HS-27A (cell line): ENCODE results near the gene ADAMTS8.

ENCODE experiments used
- DNase-seq: peaks from one replicate; pipeline ENCODE4 v3.0.0-alpha.2; 2012; ENCODE audit warnings: low read depth, missing footprints

The ADAMTS8 gene

DNA sequence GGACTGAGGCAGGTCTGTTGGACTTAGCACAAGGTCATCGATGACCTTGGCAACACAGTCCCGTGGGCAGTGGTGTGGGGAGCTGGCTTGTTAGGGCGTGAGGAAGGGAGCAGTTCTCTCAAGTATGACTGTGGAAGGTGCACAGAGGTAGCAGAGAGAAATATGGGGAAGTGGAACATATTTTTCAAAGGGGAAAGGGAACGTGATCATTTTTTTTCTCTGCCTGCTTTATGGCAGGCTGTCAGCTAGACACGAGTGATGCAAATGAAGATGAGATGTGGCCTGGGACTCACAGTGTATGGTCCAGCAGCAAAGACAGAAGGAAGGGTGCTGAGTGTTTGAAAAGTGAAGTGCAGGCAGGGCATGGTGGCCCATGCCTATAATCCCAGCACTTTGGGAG is 30.6 kb downstream of the ADAMTS8 start:
- DNase-seq = no peak

DNA sequence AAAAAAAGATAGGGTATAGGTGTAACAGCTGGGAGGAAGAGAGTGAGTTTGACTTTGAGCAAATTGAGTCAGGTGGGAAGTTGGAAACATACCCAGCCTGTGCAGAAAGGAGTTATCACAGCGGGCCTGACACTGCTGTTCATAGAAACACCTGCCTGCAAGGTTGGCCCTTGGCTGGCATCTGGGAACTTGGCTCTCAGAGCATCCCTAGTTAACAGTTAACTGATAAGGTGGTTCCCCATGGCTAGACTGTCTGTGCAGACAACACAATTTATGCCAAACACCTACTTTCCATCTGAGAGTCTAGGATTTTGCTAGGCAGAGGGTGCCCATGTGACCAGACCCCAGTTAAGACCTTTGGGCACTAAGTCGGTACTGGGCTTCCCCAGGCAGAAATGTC is 31.4 kb downstream of the ADAMTS8 start:
- no peak for DNase-seq

DNA sequence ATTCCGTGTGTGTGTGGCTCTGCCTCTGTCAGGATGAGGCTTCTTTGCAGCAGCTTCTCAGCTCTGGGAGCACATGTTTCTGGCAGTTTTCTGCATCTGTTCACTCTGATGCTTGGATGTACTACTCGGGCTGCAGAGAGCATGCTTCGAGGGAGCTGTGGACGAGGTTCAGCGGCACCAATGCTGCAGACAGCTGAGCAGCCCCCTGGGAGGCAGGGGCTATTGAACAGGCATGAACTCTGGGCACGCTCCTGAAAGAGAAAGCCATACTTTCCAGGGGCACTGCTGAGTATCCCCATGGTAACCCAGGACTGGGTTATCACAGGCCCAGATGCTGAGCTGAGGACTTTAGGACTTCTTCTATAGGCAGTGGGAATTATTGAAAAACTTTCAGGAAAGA is 33.8 kb downstream of the ADAMTS8 start:
- DNase-seq = no peak

DNA sequence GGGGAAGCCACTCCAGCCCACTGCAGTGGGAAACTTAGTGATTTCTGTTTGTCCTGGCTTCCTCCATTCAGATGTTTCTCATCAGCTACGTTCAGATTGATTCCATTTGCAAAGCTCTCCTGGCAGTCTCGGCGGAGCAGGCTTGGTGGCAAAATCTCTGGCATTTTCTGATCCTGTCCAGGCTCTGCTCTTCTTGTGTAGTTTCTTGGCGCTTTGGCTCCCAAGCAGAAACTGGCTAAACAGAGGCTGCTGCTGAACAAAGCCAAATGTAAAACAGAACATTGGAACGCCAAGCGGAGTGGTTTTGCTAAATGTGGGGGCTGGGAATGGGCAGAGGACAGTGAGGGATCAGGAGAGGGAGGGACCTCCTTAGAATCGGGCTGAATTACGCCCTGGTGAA is 36.7 kb downstream of the ADAMTS8 start:
- DNase-seq = no peak

DNA sequence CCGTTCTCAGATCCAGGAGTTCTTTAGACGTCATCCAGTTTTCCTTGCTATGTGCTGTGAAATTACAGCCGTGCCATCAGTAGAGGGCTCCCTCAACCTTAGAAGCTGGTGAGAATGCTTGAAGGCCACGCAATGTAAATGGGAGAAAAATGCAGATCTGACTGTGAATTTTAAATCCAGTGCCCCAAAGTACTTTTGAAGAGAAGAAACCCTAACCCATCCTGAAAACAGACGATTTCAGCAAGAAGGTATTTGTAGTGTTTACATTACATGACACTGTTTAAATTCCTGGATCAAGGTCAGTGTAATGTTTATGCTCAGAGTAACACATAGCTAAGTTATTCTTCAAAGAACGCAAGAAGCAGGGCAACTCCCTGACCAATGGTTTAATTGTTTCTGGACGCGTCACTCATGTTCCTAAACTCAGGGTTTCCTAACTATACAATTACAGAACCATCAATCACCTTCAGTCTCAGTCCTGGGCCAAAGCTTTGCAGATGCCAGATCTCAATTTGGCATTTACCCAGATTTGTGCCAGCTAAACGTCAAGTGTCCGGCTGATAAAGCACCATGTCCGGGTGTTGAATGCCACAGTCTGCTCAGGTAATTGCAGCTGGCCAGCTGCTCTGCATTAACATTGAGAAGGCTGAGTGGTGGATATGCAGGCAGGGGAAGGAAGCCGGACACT is 38.2 kb downstream of the ADAMTS8 start:
- DNase-seq = no peak

DNA sequence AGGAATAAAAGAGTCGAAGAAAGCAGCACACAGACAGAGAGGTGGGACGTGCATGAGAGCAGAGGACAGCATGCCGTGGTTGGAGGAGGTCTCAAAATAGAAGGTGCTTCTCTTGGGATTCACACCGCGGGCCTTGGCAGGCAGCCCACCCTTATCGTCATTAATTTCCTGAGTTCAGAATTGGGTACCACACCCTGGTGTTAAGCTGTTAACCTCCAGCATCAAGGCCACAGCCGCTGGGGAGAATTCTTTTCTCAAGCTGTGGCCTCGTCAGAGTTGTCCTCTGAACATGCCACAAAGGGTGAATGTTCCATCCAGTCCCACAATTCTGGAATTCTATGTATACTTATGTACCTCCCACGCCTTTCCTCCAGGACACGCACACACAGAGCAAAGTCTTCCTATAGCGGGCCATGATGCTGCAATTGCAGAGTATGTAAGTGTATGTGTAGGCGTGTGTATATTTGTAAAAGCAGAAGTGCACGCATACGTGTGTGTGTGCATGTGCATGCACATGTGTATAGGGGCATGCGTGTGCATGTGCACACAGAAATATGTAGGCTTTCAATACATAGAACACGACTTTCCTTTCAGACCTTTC is 39.0 kb downstream of the ADAMTS8 start:
- no peak for DNase-seq

DNA sequence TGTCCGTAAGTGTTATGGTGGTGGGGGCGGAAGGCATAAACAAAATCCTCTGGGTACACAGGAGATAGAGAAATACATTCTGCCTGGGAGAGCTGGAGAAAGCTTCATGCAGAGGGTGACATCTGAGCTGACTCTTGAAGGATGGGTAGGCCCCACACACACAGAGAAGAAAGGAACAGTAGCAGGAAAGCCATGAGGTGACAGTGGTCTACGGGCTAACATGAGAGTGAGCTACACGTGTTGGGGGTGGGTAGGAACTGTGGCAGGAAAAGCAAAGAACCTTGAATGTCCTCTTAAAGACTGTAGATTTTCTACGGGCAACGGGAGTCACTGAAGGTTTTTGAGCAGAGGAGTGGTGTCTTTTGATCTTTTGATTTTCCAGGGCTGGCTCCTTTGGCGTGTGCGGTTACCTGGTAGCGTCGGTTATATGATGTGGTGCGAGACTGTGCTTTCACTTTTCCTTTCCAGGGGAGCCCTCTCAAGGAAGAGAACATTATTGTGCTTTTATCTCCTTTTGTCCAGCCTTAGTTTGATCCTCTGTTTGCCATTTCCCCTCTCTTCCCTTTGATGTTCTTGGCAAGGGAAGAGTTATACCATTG is 39.7 kb downstream of the ADAMTS8 start:
- no peak for DNase-seq

DNA sequence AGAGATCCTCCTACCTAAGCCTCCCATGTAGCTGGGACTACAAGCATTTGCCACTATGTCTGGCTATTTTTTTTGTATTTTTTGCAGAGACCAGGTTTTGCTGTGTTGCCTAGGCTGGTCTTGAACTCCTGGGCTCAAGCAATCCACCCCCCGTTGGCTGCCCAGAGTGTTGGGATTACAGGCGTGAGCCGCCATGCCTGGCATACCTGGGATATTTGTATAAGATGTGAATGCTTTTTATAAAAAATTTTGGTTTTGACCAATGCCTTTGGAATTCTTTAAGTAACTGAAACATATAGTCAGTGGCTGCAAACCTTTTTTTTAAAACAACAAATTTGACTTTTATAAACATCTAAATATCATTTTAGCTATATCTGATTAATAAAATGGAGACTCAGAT is 42.4 kb downstream of the ADAMTS8 start:
- no peak for DNase-seq

DNA sequence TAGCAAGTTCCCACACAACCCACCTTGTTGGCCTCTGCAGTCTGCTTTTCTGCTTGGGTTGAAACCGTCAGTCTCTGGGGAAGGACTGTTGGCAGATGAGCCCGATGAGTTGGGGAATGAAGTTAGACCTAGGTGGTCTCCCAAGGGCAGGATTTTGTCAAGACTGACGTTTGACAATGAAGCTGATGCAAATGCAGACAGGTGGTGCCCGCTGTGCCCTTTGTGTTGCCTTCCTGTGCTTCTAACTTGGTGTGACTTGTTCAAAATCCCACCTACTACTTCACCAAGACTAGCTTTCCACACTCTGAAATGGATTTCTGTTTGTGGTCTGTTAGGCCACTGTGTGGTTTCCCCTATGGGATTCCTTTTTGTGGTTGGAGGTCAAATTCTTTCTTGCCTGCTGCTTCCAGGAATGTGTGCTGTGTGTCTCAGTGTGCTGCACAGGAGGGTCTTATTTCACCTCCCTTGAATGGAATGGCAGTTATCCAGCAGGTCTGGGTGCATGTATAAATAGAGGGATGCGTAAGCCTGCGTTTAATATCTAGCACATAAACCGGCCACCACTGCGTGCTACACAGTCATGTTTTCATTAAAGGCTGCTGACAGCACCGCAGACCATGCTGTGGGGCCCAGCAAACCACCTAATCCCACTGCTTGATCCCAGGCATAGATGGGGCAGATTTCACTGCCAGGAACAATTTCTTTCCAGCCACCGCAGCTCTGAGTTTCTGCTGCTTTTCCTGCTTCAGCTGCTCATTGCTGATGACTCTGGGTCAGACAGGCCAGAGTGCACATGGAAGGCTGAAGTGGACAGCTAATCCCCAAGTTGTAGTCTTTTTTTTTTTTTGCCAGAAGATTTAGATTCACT is 44.8 kb downstream of the ADAMTS8 start:
- peak; percentile 73 for DNase-seq

DNA sequence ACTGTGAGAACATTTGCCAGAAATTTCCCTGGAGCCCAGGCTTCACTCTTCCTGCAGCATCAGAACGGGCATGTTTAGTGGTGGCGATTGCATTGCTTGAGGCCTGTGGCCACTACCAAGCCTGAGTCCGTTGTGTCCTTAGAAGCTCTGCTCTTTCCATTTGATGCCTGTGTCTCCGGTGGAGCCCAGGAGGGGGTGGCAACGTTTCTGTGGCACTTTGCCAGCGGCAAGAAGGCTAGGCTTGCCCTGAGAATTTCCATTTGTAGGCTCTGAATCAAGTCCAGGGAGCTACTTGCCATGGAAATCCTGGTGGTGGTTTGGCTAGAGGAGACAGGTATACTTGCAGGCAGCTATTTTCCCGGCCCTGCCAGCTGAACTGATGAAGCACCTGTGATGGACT is 47.1 kb downstream of the ADAMTS8 start:
- DNase-seq = no peak

DNA sequence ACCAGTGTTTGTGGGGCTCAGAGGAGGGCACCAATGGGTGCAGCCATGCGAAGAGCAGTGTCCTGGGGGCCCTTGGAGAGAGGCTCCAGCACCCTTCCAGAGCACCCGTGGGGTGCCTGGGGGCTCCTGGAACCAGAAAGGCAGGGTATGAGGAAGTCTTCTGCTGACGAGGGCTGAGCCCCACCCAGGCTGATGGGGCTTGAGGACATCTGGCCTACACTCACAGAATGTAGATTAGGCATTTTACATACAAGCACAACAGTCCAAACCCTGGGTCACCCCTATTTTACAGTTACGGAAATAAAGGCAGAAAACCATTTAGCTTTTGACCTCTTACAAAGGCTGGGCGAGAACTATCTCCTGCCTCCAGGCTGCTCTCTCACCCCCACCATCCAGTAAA is 47.6 kb downstream of the ADAMTS8 start:
- no peak for DNase-seq

DNA sequence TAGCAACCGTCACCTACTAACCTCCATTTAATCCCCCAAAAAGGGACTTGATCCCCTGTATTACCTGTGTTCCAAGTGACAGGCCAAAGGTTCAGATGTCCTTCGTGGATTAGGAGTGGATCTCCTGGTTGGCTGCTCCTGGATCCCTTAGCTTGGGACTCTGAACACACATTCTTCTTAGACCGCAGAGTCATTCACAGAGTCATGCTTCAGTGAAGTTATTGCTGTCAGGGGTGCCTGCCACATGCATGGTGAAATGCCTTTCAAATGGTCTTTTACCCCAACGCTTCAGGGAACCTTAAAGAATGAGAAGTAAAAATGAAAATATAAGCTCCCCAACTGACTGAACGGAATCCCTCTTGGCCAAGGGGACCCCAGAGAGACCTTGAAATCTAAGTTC is 49.1 kb downstream of the ADAMTS8 start:
- DNase-seq = no peak

DNA sequence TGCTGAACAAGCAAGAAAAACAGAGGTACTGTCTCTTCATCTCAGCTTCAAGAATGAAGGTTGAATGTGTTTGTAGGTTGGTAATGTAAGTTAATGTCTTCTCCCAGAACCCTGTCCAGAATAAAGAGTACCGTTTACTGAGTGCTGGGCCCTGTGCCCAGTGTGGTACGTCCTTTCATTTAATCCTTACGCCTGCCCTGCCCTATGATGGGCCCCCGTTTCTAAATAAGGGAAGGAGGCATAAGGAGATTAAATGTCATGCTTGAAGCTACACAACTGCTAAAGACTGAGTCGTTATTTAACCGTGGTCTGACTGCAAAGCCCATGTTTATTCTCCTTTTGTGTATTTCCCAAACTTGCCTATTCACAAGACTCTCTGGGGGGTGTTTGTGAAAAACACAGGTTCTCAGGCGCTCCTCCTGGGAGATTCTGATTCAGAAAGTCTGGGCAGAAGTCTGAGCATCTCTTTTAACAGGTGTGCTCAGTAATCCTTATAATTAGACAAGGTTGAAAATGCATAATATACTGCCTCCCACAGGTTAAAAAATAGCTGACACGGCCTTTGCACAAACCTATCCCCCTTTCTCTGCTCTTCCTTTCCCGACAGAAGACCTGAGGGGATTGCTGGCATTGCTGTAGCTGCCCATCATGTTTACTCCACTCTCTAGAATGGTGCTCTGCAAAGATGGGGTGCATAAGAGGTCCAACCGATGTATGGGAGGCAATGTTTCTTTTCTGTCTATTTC is 57.4 kb downstream of the ADAMTS8 start:
- no peak for DNase-seq

DNA sequence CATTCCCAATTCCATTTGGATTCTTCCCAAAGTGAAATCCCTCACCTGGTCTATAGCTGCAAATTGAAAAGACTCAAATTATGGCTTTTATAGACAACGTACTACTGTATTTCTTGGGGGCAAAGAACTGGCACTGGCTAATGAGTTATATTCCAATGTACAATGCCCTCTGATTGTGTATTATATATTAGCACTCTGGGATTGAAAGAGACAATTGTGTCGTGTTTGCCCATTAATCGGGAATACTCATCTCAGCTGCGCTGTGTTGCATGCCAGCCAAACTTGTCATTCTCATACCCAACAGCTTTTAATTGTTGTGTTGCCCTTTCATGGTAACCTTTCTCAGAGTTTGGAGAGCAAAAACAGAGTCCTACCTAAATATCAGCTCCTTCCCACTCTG is 58.7 kb downstream of the ADAMTS8 start:
- no peak for DNase-seq

DNA sequence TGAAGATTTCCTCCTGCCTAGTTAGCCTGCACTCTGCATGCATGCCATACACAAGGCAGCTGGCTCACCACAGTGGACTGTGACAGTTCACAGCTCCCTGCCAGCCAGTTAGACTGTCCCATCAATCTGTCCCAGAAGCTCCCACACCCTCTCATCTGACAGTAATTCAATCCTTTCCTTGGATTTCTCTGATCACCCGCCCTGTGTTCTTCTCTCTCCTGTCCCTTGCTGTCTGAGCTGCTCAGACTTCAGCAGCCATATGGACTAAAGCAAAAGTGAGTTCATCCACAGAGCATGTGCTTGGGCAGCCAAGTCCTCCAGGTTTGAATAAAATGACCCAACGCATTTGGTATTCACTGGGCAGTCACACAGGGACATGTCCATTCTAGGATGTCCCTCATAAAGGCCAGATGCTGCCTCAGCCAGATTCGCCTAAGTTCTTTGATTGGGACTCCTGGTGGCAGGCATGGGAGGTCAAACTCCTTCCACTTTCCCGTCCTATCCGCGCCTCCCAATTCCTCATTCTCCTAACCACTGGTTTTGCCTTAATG is 59.2 kb downstream of the ADAMTS8 start:
- DNase-seq = no peak

DNA sequence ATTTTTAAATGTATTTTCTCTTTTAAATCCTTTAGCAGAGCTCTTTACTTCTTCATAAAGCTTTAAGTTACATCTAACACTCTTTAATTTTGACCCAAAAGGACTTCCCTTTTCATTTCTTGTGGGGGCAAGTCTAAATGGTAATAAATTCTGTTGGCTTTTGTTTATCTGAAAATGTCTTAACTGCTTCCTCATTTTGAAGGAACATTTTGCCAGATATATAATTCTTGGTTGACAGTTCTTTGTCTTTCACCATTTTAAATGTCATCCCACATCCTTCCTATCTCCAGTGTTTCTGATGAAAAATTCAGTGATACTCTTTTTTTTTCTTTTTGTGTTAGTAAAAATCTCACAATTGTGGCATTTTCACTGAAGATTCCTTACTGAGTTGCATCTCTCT is 69.0 kb downstream of the ADAMTS8 start:
- DNase-seq = no peak

DNA sequence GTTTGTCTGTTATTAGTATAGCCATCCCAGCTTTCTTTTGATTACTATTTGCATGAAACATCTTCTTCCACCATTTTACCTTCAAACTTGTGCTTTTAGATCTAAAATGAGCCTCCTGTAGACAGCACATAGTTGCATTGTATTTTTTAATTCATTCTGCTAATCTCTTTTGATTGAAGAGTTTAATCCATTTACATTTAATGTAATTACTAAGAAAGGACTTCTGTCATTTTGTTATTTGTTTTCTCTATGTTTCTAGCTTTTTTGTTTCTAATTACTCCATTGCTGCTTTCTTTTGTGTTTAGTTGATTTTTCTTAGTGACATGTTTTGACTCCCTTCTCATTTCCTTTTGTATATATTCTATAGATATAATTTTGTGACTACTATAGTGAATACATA is 70.0 kb downstream of the ADAMTS8 start:
- DNase-seq = no peak
